Cerebellar cortex (tissue), 1 donor: Measurements from ENCODE around the gene ANKRD39.

Experiments used
- DNase-seq: peaks from one replicate; pipeline ENCODE4 v3.0.0-alpha.2; 2015; ENCODE audit warnings: low spot score

The ANKRD39 gene

DNA sequence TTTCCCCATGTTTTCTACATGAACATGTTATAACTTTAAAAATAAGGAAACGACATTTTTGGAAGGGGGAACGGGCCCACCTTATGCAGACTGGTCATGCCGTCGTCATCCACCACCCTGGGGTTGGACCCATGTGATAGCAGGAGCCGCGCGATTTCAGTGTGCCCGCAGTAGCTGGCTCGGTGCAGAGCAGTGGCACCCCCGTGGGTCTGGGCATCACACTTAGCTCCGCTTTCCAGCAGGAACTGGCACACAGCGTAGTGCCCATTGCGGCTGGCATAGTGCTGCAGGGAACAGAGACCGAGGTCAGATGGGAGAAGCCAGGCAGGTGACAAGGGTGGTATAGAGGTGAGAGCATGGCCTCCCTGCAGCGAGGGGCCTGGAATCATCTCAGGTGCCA is 4.5 kb downstream of the ANKRD39 start:
- peak; percentile 77 for DNase-seq

DNA sequence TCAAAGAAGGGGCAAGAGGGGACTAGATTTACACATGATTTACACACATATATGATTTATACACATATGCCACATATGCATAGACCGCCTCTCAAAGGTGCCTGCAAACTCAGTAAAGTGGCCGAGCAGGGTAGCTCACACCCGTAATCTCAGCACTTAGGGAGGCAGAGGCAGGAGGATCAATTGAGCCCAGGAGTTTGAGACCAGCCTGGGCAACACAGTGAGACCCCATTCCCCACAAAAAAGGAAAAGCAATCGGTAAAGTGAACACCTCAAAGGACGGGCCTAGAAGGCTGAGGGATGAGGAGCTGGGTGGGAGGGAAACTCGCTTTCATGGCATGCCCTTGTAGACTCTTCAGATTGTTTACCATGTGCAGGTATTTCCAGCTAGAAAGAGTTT is 5.1 kb downstream of the ANKRD39 start:
- DNase-seq = no peak

DNA sequence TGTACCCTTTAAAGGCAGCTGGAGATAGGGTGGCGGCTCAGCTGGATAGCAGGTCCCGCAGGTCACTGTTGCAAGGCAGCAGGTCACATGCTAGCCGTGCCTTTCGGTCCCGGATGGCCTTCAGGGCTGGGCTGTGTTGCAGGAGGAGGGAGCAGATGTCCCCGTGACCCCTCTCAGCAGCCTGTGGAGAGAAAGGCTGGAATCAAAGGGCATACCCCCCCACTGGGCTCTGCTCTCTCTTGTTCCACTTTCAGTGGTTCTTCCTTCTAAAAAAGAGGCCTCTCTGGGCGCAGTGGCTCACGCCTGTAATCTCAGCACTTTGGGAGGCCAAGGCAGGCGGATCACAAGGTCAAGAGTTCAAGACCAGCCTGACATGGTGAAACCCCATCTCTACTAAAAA is 9.6 kb downstream of the ANKRD39 start:
- DNase-seq = no peak

DNA sequence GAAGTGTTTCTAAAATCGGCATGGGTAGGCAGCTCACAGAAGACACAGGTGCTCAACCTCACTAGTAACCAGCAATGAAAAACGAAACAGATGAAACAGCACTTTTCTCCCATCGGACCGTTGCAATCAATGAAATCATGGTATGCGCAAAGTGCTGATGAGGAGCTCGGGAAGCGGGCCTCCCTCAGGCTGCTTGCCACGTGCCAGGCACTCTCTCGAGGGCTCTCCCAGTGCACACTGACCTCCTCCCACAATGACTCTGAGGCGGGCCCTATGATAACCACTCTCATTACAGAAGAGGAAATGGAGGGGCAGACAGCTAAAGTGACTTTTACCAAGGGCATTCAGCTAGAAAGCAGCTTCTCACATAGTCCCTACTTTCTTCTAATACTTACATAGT is 10.2 kb downstream of the ANKRD39 start:
- DNase-seq = no peak

DNA sequence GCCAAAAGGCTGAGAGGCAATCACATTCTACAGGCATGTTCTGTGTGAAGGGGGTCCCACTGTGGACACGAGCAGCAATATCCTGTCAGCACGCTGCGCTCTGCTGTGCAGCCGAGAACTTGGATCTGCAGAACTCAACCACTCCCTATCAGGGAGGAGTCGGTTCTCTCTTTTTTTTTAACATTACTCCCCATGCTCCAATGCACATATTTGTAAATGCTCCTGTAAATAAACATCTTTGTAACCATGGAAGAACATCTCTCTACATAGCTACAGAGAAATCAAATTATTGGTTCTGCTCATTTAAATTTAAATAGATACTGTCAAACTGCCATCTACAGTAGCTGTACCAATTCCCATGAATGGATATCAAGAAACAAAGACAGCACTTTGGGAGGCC is 11.0 kb downstream of the ANKRD39 start:
- no peak for DNase-seq

DNA sequence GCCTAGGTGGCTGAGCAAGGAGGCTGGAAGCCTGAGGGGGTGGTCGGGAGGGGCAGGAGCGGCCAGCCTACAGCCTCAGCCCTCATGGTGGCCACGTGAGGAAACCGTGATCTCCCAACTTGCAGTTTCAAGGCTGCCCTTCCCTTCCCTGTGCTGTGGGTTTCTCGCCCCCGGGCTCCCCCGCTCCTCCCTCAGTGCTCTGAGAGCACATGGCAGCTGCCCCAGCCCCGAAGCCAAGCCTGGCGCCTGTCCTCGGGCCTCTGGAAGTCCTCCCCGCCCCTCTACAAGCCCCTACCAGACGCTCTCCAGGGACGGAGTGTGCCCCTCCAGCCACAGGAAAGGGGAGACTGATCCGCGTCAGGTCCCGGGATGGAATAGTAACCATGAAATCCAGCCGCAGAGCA is 13.4 kb downstream of the ANKRD39 start:
- DNase-seq = no peak

DNA sequence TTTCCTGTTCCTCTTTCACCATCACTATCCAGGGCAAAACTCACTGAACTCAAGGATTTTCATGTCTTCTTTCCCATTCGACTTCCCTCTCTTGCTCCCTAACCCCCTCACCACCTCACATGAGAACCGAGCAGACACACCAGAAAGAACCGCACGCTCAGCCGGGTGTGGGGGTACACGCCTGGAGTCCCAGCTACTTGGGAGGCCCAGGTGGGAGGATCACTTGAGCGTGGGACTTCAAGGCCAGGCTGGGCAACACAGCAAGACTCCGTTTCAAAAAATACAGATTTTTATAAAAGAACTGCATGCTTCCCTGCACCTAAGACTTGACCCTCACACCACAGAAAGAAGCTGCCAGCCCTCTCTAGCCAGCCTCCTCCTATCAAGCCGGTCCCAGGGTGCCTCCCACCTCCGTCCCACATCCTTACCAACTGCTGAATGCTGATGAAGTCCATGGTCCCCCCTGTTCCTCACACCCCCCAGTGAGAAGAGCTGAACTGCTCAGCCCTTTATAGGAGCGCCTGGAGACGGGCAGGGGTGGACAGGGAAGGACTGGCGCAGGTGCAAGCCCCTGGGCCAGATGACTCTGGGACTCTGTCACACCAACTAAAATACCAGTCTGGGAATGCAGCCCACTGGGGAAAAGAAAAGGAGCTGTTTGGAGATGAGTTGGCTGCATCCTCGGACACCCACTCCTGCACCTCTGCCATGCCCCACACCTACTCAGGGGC is 14.1 kb downstream of the ANKRD39 start, which contains the start of gene ANKRD23:
ANKRD23 (minus strand) TSS at position 484 of the 731 bp plus-strand sequence; CDS start at position 455, 29 bp downstream.
- DNase-seq = no peak

DNA sequence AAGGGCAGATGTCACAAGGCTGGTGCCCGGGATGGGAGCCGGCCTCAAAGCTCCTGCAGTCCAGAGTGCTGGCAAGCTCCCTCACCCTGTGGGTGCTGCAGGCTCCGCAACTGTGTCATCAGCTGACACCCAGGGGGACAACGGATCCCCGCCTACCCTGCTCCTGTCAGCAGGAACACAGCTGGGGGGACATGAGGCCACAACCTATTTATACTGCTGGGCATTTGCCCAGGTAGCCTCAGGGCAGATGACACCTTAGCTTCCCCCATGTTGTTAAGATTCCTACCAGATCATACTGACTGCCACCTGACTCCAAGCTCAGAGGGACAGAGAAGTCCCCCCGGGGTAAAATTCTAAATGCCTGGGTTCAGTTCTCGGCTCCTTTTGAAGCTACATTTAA is 15.2 kb downstream of the ANKRD39 start:
- DNase-seq = peak; percentile 40

DNA sequence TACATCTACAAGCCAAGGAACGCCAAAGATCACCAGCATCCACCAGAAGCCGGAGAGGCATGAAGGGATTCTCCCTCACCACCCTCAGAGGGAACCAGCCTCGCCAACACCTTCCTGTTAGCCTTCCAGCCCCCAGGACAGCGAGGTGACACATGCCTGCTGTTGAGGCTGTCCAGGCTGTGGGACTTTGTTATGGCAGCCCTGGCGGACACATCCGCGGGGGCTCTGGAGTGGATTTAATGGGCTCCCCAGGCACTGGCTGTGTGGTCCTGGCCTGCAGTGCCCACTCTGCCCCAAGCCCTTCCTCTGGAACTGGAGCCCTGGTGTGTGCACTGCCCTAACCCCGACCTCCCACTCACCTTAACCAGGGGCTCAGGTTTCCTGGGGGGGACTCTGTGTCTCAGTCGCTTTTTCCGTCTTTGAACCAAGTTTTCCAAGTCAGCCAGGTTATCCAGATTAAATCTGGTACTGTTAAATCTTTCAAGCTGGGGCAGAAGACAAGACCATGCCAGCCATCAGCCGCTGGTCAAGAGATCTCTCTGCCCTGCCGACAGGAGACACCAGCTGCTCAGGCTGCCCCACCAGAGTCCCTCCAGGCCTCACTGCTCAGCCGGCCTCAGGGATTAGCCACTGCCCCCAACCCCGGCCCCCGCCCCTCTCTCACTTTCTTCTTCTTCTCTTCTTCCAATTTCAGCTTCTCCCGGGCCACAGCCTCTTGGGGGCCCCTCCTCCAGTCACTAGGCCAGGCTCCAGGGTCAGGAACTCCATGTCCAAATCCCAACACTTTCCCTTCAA is 15.9 kb downstream of the ANKRD39 start:
- DNase-seq = no peak

DNA sequence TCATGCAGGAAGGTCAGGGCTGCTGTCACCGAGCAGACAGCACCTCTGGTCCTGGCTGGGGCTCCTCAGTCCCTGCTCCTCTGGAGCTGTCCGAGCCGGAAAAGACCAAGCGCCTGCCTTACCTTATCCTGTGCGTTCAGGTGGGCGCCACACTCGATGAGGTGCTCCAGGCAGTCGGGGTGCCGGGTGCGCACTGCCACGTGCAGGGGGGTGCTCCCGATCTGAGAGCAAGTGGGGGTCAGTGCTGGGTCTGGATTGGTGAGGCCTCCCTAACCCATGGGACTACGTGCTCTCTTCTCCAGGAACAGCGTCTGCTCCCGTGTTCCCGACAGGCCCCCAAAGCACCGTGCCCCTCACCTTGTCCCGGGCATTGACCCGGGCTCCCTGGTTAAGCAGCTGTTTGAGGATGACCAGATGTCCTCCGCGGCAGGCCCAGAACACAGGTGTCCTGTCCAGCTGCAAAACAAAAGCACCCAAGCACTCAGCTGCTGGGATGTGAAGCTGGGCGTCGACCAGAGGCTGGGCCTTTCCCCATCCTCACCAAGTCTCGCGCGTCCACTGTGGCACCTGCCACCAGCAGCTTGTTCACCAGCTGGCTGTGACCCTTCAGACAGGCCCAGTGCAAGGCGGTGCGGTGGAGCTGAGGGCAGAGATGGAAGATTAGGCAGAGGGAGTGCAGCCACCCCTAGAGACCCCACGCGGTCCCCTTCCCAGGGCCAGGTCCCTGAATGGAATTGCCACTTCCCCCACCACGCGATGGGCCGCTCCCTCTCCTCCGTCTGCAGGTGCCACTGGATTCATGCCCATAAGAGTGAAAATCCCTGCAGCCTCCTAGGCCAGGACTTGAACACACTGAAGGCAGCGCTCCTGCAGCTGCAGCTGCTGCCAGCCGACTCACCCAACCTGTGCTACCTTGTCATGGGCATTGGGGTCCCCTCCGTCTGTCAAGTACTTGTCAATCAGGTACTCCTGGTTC is 17.7 kb downstream of the ANKRD39 start:
- no peak for DNase-seq

DNA sequence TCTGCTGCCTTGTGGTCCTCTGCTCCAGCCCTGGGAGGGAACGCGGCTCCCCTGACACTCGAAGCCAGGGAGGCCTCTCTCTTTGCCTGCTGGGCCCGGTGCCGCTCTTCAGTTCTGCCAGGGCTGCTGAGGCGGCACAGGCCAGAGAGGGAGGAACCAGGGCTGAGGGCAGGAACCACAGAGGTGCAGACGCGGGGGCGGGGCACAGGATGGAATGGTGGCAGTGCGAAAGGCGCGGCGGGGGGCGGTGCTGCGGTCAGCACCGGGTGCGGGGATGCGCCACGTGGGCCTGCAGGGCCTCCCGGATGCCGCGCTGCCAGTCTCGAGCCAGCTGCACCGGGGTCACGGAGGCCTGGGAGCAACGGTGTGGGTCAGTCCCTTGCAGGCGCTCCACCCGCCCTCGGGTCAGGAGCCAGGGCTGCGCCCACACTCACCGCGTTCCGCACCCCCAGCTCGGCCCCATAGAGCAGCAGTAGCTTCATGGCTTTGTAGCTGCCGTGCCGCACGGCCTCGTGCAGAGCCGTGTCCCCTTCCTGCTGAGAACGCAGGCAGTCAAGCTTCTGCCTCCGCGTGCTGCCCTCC is 18.4 kb downstream of the ANKRD39 start:
- DNase-seq = no peak

DNA sequence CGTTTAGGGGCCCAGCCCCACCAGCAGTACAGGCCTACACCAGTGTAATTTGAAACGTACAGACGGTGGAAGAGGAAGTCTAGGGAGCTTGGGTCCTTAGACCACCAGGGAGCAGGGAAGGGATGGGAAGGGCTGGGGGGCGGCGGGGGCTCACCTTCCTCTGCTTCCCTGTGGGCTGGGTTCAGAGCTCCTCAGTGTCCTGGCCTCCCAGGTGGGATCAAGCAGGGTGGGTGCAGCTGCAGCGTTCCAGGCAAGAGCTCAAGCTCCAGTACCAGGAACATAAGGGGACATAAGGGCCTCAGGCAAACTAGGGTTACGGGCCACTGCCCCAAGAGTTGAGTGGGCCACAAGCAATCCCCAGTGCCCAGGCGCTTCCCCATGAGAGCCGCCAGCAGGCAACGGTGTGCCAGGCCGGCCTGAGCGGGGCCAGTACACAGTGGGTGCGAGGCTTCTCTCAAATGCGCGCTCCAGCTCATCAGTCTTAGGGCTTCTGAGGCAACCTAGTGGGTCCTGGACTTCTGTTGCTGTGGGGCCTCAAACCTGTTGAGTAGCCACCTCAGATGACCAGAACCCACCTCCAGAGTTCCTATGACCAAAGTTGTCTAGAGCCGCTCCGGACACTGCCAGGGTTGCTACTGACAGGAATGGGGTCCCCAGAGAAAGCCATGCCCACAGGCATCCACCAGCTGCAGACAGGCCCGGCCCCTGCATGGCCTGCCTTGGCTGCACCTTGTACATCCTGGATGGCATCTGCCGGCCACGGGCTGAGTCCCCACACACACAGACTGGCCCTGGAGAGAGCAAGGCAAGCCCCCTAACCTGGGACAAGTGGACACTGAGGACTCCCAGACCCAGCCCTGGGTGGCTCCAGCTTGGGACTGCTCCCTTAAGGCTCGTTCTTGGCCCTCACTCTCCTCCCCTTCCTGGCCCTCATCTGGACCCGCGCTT is 19.2 kb downstream of the ANKRD39 start:
- DNase-seq = no peak

DNA sequence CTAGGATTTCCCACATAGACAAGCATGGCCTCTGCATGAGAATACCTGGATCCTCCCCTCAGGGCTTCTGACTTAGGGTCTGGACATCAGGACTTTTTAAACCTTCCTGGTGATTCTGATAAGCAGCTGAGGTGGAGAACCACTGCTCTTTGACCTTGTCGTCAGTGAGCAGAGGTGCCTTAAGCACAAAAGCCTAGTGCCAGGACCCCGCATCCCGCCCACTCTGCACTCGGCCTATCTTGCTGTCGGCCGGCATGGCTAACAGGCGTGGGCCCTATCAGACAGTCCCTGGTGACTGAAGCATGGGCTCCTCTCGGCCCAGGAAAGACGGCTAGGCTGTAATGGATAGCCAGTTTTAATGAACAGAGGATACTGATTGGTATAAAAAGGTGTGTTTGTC is 20.2 kb downstream of the ANKRD39 start:
- DNase-seq = no peak

DNA sequence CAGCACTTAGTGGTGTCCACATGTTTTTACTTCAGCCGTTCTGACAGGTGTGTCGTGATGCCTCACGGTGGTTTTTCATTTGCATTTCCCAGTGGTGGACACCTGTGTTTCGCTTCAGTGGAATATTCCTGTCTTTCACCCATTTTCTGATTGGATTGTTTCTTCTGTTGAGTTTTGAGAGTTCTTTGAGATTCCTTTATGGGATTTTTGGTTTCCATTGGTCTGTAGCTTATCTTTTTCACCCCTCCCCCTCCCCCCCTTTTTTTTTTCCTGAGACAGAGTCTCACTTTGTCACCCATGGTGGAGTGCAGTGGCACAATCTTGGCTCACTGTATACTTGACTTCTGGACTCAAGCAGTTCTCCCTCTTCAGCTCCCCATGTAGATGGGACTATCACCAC is 22.0 kb downstream of the ANKRD39 start:
- no peak for DNase-seq

DNA sequence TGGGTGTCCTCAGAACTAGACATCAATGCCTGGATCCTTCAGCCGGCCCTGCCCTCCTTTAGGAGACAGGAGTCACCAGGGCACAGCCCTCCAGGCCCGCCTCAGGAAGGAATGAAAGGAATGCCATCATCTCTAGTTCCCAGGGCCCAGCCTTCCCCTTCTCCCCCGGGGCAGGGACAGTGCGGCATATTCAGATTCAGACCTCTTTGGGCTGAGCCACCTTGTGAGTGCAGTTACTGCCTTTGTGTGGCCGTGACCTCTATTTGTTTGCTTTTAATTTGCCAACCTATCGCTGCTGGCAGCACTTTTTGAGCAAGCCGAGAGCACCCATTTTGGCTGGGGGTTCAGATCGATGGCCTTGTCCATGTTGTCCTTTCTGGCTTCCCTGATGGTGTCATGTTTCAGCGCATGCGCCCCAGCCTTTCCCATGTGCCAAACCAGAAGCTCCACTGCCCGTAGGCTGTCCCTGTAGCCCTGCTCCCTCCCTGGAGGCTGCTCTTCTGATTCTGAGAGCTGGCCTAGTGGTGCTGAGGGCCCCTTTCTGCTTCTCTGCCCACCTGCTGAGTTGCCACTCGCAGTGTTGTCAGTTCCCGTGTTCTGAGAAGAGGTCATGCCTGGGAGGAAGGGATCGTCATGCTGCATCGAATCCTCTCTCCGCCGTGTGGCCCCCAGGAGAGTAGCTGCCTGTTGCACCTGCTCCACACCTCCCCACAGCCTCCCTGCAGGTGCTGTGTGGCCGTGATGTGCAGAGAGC is 24.9 kb downstream of the ANKRD39 start:
- peak; percentile 60 for DNase-seq

DNA sequence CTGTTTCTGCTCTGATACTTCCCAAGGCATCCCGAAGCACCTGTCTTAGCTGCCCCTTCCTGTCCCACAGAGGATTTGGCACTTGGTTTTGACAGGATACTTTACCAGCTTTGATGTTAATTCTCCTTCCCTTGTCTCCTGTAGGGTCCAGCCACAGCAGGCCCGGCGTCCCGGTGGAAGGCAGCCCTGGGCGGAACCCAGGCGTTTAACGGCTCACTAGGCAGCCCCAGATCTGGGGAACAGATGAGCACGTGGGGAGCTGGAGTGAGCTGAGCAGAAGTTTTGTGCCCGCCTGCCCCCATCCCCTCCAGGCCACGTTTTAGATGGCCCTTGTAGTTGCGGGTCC is 25.4 kb downstream of the ANKRD39 start:
- DNase-seq = peak; percentile 34

DNA sequence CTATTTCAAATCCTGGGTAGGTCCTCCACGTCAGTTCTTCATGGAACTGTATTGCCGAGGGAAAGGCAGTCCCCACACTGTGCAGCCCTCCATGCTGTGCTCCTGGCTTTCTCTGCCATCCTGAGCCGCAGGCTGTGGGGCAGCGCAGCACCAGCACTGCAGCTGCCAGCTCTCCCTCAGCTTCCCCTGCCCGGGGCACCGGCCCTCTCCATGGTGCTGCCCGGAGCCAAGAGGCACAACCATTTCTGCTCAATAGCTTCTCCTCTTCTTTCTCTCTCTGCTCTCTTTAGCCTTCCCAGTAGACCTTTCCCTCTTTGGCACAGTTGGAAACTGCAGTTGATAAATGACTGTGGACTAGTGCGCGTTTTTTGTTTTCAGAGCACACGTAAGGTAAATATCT is 26.1 kb downstream of the ANKRD39 start:
- peak; percentile 21 for DNase-seq

DNA sequence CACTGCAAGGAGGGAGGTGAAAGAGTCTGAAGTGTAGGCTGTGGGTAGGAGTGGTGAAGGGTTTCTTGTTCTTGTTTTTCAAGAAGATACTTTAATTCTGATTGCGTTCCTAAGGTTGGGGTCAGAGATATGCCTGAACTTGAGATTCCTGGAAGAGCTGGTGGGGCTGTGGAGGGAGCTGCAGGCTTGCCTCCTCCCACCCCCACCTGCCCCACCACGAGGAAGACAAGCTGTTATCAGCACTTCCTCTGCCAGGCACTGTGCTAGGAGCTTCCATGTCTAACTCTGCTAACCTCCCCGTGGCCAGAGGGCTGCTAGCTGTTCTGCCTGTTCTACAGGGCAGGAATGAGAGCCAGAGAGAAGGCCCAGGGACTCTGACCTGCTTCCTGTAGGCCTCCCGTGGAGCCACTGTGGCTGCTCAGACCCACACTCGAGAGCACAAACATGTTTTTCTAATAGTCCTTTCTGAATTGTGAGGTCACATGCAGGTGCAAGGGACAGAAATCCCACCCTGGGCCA is 27.7 kb downstream of the ANKRD39 start:
- peak; percentile 46 for DNase-seq

DNA sequence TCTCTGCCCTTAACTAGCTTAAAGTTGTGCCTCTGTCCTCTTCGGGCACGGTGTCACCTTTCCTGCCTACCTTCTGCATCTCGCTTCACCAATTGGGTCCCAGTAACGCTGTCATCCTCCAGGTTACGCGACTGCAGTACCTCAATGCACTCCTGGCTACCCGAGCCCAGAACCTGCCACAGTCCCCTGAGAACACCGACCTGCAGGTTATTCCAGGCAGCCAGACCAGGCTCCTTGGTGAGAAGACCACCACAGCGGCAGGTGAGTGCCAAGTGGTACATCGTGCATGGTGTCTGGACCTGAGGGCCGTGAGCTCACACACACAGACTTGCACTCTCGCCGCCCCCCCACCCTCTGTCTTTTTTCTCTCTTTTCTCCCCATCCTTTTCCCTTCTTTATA is 28.9 kb downstream of the ANKRD39 start:
- DNase-seq = no peak

DNA sequence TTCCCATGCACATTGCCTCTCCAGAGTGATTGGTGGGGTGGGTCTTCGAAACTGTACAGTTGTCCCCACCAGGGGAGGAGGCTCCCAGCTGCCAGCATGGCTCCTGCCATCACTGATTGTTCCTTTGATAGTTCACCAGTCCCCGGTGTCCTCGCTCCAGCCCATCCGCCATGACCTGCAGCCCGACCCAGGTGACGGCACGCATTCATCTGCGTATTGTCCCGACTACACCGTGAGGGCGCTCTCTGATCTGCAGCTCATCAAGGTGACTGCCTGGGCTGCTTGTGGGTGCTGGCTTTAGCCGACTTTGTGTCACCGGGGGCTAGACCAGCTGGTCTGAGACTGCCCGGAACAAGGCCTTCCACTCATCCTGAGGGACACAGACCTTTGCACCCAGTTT is 29.4 kb downstream of the ANKRD39 start:
- no peak for DNase-seq
